ENCODE measurements around the gene VWC2.

VWC2 gene

DNA sequence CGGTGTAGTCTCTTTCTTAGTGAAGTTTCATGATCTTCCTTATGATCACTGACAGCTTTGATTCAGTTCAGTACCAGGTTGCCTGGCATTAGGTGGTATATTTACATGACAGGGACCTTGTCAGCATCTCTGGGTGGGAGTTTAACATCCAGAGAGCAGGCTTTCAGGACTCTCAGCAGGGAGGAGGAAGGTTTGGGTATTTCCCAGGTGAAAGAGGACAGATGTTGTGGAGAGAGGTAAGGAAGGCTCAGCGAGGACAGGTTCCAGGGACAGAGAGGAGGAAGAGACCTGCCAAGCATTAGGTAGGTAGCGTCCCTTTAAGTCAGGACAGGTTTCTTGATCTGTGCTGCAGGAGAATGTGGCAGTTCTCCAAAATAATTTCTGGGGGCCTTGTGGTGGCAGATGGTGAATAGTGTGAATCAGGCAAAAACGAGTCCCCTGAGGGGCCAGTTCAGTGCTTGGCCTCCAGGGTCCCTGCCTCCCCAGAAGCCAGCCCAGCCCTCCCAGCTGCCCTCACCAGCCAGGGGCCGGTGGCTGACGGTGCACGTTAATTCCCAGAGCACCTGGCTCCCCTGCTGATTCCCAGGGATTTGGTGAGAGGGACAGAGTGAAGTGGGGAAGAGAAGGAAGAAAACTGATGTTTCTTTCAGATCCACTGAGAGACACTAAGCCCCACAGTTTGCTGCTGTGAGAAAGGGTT lies 82.0 kb downstream of the VWC2 start:
- Histone ChIP-seq H3K4me3 (ENCODE audit: low read length) (no peak overlapping the region), H3K36me3 (ENCODE audit: insufficient read depth, low read length) (no peaks in the 10 kb centered on the region), H3K9me3 (replicated peaks; ENCODE audit: low read length) (peaks cover 6% of the 10 kb centered on the region), H3K4me2 (ENCODE audit: low read length) (no peak overlapping the region), H3K4me1 (ENCODE audit: control insufficient read depth, insufficient read depth, low read length) (no peaks in the 10 kb centered on the region), H3K9ac (ENCODE audit: low read depth, low read length) (no peak overlapping the region), H3K27me3 (ENCODE audit: control insufficient read depth, insufficient read depth, low read length) (no peaks in the 10 kb centered on the region)

DNA sequence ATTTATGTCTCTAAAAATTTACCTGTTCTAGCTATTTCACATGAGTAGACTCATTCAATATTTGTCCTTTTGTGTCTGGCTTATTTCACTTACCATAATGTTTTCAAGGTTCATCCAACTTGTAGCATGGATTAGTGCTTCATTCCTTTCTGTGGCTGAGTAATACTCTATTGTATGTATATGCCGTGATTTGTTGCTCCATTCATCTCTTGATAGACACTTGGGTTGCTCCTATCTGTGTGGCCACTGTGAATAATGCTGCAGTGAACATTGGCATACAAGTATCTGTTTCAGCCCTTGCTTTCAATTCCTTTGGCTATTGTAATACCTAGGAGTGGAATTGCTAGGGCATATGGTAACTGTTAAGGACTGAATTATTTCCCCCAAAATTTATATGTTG lies 86.9 kb downstream of the VWC2 start:
- Histone ChIP-seq H3K4me1 (ENCODE audit: control insufficient read depth, insufficient read depth, low read length) (no peaks in the 10 kb centered on the region), H3K9ac (ENCODE audit: low read depth, low read length) (no peak overlapping the region), H3K36me3 (ENCODE audit: insufficient read depth, low read length) (no peaks in the 10 kb centered on the region), H3K27me3 (ENCODE audit: control insufficient read depth, insufficient read depth, low read length) (no peaks in the 10 kb centered on the region), H3K4me3 (ENCODE audit: low read length) (no peak overlapping the region), H3K4me2 (ENCODE audit: low read length) (no peak overlapping the region), H3K9me3 (replicated peaks; ENCODE audit: low read length) (peaks cover 15% of the 10 kb centered on the region)

DNA sequence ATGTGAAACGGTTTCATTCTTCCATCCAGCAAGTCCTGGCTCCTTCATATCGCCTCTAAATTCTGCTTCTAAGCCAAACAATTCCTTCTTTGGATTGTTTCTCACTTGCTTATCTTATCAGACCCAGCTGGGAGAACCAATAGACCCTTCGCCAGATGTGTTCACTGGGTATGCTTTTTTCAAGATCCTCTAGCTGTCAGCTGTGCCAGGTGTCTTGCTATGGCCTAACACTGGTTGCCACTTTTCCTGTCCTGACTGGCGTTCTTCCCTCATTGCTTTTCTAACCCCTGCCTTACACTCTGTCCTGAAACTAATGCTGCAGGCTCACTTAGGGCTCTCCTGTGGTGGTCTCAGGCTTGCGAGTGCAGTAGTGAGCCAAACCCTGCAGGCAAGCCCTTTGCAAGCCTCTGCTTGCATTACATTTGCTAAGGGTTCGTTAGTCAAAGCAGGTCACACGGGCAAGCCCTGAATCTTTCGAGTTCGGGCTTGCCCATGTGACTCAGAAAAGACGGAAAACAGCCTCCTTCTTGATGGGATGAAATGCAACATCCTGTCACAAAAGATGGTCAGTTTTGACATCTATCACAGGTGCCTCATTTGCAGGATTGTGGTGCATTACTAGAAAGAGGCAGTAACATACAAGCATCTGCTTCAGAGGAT lies 92.8 kb downstream of the VWC2 start:
- no peaks in the 10 kb centered on the region for H3K36me3 ChIP-seq (ENCODE audit: insufficient read depth, low read length)
- H3K9ac ChIP-seq (ENCODE audit: low read depth, low read length): no peak overlapping the region
- no peak overlapping the region for H3K4me2 ChIP-seq (ENCODE audit: low read length)
- H3K4me1 ChIP-seq (ENCODE audit: control insufficient read depth, insufficient read depth, low read length): no peaks in the 10 kb centered on the region
- peaks cover 9% of the 10 kb centered on the region for H3K9me3 ChIP-seq (replicated peaks; ENCODE audit: low read length)
- no peaks in the 10 kb centered on the region for H3K27me3 ChIP-seq (ENCODE audit: control insufficient read depth, insufficient read depth, low read length)
- no peak overlapping the region for H3K4me3 ChIP-seq (ENCODE audit: low read length)

DNA sequence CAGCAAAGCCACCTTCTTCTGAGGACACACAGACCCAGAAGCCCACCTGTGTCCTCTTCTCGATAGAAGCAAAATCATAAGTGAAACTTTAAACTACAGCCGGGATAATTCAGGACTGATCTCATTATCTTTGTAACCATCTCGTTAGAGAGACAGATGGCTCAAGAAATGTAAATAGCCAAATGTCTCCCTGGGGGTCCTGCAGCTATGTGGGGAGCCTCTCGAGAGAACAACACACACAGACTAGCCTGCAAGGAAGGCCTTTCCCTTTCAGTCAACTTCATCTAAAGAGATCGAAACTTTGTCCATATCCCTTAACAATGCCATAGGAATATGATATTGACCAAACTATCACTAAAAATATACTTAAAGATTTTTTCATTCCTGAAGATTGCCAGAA lies 93.5 kb downstream of the VWC2 start:
- Histone ChIP-seq H3K9me3 (replicated peaks; ENCODE audit: low read length) (peaks cover 9% of the 10 kb centered on the region), H3K4me1 (ENCODE audit: control insufficient read depth, insufficient read depth, low read length) (no peaks in the 10 kb centered on the region), H3K9ac (ENCODE audit: low read depth, low read length) (no peak overlapping the region), H3K27me3 (ENCODE audit: control insufficient read depth, insufficient read depth, low read length) (no peaks in the 10 kb centered on the region), H3K36me3 (ENCODE audit: insufficient read depth, low read length) (no peaks in the 10 kb centered on the region), H3K4me2 (ENCODE audit: low read length) (no peak overlapping the region), H3K4me3 (ENCODE audit: low read length) (no peak overlapping the region)

DNA sequence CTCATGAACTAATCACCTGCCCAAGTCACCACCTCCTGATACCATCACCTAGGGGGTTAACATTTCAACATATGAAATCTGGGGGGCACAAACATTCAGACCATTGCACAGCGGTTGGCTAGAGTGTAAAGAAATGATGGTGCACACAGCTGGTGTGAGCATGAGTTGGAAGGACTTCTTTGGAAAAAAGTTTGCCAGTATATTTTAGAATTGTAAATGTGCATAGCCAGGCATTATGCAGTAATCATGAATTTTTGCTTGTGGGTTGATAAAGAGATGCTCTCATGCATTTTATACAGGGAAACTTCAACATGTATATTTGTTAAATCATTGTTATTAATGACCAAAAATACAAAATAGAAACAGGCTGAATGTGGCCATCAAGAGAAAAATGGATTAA lies 100.0 kb downstream of the VWC2 start:
- no peak overlapping the region for H3K4me3 ChIP-seq (ENCODE audit: low read length)
- H3K36me3 ChIP-seq (ENCODE audit: insufficient read depth, low read length): no peaks in the 10 kb centered on the region
- H3K9ac ChIP-seq (ENCODE audit: low read depth, low read length): no peak overlapping the region

DNA sequence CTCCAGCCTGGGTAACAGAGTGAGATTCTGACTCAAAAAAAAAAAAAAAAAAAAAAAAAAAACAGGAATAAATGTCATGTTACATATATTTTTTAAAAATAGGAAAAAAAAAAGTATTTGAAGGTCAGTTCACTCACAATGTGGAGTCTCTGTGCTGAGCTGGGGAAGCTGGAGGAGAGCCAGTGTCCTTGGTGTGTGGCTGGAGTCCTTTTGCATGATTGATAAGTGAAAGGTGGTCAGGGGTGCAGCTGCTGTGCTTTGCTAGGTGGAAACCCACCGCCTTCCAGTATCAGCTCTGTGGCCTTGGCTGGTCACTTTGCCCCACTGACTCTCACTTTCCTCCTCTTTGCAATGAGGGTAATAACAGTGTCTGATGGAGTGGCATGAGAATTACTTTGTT lies 101.9 kb downstream of the VWC2 start:
- Histone ChIP-seq H3K4me2 (ENCODE audit: low read length) (no peak overlapping the region), H3K36me3 (ENCODE audit: insufficient read depth, low read length) (no peaks in the 10 kb centered on the region), H3K9me3 (replicated peaks; ENCODE audit: low read length) (peaks cover 7% of the 10 kb centered on the region), H3K27me3 (ENCODE audit: control insufficient read depth, insufficient read depth, low read length) (no peaks in the 10 kb centered on the region), H3K9ac (ENCODE audit: low read depth, low read length) (no peak overlapping the region), H3K4me1 (ENCODE audit: control insufficient read depth, insufficient read depth, low read length) (no peaks in the 10 kb centered on the region), H3K4me3 (ENCODE audit: low read length) (no peak overlapping the region)

More for the DNA sequence above, 100.0 kb downstream of the VWC2 start:
- Histone ChIP-seq H3K9me3 (replicated peaks; ENCODE audit: low read length) (peaks cover 4% of the 10 kb centered on the region), H3K27me3 (ENCODE audit: control insufficient read depth, insufficient read depth, low read length) (no peaks in the 10 kb centered on the region), H3K4me2 (ENCODE audit: low read length) (no peak overlapping the region), H3K4me1 (ENCODE audit: control insufficient read depth, insufficient read depth, low read length) (no peaks in the 10 kb centered on the region)

DNA sequence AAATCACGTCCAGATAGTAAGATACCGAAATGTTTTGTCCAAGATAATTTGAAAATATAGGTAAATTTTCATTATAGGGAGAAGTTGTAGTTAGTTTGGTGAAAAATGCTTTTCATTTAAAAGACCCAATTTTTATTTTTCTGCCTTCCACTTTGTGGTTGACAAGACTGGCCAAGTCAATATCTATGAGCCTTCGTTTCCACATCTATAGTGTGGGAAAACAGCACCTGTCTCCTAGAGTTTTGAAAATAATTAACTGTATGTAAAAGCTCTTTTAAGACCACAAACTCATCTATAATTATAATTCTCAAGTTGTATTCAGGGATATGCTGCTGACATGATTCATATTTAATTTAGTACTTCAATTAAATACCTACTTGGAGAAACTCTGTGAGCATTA lies 102.8 kb downstream of the VWC2 start:
- no peak overlapping the region for H3K4me3 ChIP-seq (ENCODE audit: low read length)
- no peak overlapping the region for H3K9ac ChIP-seq (ENCODE audit: low read depth, low read length)
- H3K9me3 ChIP-seq (replicated peaks; ENCODE audit: low read length): peaks cover 7% of the 10 kb centered on the region
- H3K4me2 ChIP-seq (ENCODE audit: low read length): no peak overlapping the region
- H3K27me3 ChIP-seq (ENCODE audit: control insufficient read depth, insufficient read depth, low read length): no peaks in the 10 kb centered on the region
- H3K36me3 ChIP-seq (ENCODE audit: insufficient read depth, low read length): no peaks in the 10 kb centered on the region
- H3K4me1 ChIP-seq (ENCODE audit: control insufficient read depth, insufficient read depth, low read length): no peaks in the 10 kb centered on the region

DNA sequence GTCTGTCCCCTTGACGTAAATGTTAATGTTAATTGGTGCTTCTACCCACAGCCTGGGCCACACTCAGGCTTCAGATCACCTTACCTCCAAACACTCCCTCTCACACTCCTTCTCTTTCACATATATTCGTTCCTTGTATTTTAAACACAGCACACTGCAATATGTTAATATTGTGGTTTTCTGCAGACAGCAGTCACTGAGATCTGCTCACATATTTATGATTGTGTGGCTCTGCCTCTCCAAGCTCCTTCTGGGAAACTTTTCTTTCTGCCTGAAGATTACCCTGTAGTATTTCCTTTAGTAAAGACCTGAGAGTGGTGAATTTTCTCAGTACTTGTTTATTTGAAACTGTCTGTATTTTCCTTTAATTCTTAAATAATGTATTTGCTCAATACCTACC lies 104.7 kb downstream of the VWC2 start:
- no peaks in the 10 kb centered on the region for H3K36me3 ChIP-seq (ENCODE audit: insufficient read depth, low read length)
- H3K9me3 ChIP-seq (replicated peaks; ENCODE audit: low read length): peaks cover 7% of the 10 kb centered on the region
- H3K4me2 ChIP-seq (ENCODE audit: low read length): no peak overlapping the region
- H3K4me1 ChIP-seq (ENCODE audit: control insufficient read depth, insufficient read depth, low read length): no peaks in the 10 kb centered on the region
- no peak overlapping the region for H3K4me3 ChIP-seq (ENCODE audit: low read length)
- H3K27me3 ChIP-seq (ENCODE audit: control insufficient read depth, insufficient read depth, low read length): no peaks in the 10 kb centered on the region
- H3K9ac ChIP-seq (ENCODE audit: low read depth, low read length): no peak overlapping the region

DNA sequence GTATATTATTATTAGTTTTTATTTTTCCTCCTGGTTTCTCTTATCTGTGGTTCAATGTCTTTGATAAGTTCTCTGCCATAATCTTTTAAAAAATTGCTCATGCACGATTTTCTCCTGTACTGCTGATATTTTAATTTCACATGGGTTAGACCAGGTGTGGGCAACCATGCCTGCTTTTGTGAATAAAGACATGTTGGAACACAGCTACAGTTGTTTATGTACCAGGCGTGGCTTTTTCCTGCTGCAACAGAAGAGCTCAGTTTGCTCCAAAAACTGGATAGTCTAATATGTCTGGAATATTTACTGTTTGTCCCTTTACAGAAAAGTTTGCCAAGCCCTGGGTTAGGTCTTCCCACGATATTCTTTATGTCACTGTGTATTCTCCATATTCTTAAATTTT lies 105.2 kb downstream of the VWC2 start:
- Histone ChIP-seq H3K9ac (ENCODE audit: low read depth, low read length) (no peak overlapping the region), H3K4me1 (ENCODE audit: control insufficient read depth, insufficient read depth, low read length) (no peaks in the 10 kb centered on the region), H3K36me3 (ENCODE audit: insufficient read depth, low read length) (no peaks in the 10 kb centered on the region), H3K9me3 (replicated peaks; ENCODE audit: low read length) (peaks cover 7% of the 10 kb centered on the region), H3K27me3 (ENCODE audit: control insufficient read depth, insufficient read depth, low read length) (no peaks in the 10 kb centered on the region), H3K4me3 (ENCODE audit: low read length) (no peak overlapping the region), H3K4me2 (ENCODE audit: low read length) (no peak overlapping the region)

DNA sequence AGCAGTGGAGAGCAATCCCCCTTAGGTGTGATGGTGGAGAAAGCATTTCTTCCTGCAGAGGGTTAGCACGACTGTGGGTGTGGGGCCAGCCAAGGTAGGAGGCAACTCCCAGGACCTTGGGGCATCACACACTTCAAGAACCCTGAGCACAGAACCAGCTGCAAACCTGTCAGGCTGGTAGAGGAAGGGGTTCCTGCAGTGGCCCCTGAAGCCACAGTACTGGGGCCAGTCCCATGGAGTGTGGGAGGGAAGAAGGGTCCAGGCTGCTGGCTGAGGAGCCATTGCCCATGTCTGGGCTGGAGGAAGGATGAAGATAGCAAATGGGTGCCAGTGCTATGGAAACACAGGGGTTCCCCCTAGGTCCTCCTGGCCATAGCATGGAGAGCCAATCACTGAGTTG lies 110.5 kb downstream of the VWC2 start:
- H3K36me3 ChIP-seq (ENCODE audit: insufficient read depth, low read length): no peaks in the 10 kb centered on the region
- H3K4me2 ChIP-seq (ENCODE audit: low read length): no peak overlapping the region

DNA sequence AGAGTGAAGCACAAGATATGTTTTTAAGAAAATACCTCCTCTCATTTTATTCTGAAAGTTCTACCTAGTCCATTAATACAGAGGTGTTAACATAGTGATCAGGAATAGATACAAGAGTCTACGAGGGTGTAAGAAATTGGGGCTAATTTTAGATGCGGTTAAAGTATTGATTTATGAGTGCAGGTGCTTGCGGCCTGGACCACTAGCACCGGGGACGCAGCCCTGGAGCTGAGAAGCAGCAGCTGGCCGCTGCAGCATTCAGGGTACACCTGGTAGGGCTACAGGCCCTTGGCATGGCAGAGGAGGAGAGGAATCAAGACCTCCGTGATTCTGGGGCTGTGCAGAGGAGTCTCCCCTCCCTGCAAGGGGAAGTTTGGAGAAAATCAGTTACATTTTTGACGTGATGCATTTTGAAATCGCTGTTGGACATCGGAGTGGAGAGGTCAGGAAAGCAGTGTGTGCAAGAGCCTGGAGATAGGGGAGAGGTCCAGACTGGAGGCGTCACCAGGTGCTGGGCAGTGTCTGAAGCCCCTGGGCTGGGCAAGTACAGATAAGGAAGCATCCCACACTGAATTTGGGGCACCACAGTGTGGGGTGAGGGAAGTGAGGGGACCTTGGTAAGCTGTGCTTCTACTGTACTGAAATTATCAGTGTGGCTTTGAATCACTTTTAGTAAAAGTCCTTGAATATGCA lies 112.3 kb downstream of the VWC2 start:
- no peaks in the 10 kb centered on the region for H3K4me1 ChIP-seq (ENCODE audit: control insufficient read depth, insufficient read depth, low read length)
- H3K9me3 ChIP-seq (replicated peaks; ENCODE audit: low read length): peaks cover 7% of the 10 kb centered on the region
- H3K9ac ChIP-seq (ENCODE audit: low read depth, low read length): no peak overlapping the region
- no peak overlapping the region for H3K4me2 ChIP-seq (ENCODE audit: low read length)
- H3K4me3 ChIP-seq (ENCODE audit: low read length): no peak overlapping the region
- H3K36me3 ChIP-seq (ENCODE audit: insufficient read depth, low read length): no peaks in the 10 kb centered on the region
- H3K27me3 ChIP-seq (ENCODE audit: control insufficient read depth, insufficient read depth, low read length): no peaks in the 10 kb centered on the region

More for the DNA sequence above, 110.5 kb downstream of the VWC2 start:
- peaks cover 10% of the 10 kb centered on the region for H3K9me3 ChIP-seq (replicated peaks; ENCODE audit: low read length)
- H3K27me3 ChIP-seq (ENCODE audit: control insufficient read depth, insufficient read depth, low read length): no peaks in the 10 kb centered on the region
- H3K4me3 ChIP-seq (ENCODE audit: low read length): no peak overlapping the region
- no peaks in the 10 kb centered on the region for H3K4me1 ChIP-seq (ENCODE audit: control insufficient read depth, insufficient read depth, low read length)
- no peak overlapping the region for H3K9ac ChIP-seq (ENCODE audit: low read depth, low read length)

Measured in skeletal muscle satellite cell (primary cell).